SK-N-SH treated with all-trans-retinoic acid at 6 μM for 48 hours (cell line): ENCODE data around the gene NGDN.

Source experiments
- ATAC-seq: fragments of 200-7000 bp; cut with Tn5 transposase; 3 replicates; pipeline ENCODE4 v1.9.1; 2020; ENCODE audit warnings: mild to moderate bottlenecking, moderate library complexity
- ARNTL ChIP-seq: fragments of 450-650 bp; formaldehyde crosslinking; IDR thresholded peaks from 2 replicates; pipeline ENCODE4 v1.5.0; 2020; ENCODE audit warnings: low read depth, mild to moderate bottlenecking, moderate library complexity, borderline replicate concordance
- BACH2 ChIP-seq: fragments of 250-450 bp; sonication (Bioruptor Pico); IDR thresholded peaks from 2 replicates; pipeline ENCODE4 v1.9.0; 2021; ENCODE audit warnings: mild to moderate bottlenecking, borderline replicate concordance
- CREB5 ChIP-seq: fragments of 250-450 bp; sonication (Bioruptor Pico); IDR thresholded peaks from 2 replicates; pipeline ENCODE4 v1.5.1; 2020; ENCODE audit warnings: low read depth, mild to moderate bottlenecking, moderate library complexity
- CSDC2 ChIP-seq: fragments of 250-450 bp; sonication (Bioruptor Pico); IDR thresholded peaks from 2 replicates; pipeline ENCODE4 v1.5.0; 2020; ENCODE audit warnings: mild to moderate bottlenecking, moderate library complexity
- CSRNP3 ChIP-seq: fragments of 250-450 bp; sonication (Bioruptor Pico); IDR thresholded peaks from 2 replicates; pipeline ENCODE4 v1.5.1; 2021; ENCODE audit warnings: mild to moderate bottlenecking, moderate library complexity
- ESRRG ChIP-seq: fragments of 250-450 bp; sonication (Bioruptor Pico); IDR thresholded peaks from 2 replicates; pipeline ENCODE4 v1.6.1; 2021; ENCODE audit warnings: mild to moderate bottlenecking
- GLIS3 ChIP-seq: fragments of 250-450 bp; sonication (Bioruptor Pico); IDR thresholded peaks from 2 replicates; pipeline ENCODE4 v1.5.0; 2020; ENCODE audit warnings: mild to moderate bottlenecking, moderate library complexity
- ISL1 ChIP-seq: fragments of 250-450 bp; sonication (Bioruptor Pico); IDR thresholded peaks from 2 replicates; pipeline ENCODE4 v2.1.2; 2022; ENCODE audit warnings: mild to moderate bottlenecking, moderate library complexity
- OSR1 ChIP-seq: fragments of 250-450 bp; sonication (Bioruptor Pico); IDR thresholded peaks from 2 replicates; pipeline ENCODE4 v1.8.0; 2022; ENCODE audit warnings: moderate library complexity, mild to moderate bottlenecking, inconsistent platforms
- PPARA ChIP-seq: fragments of 250-450 bp; sonication (Bioruptor Pico); IDR thresholded peaks from 2 replicates; pipeline ENCODE4 v1.5.0; 2020; ENCODE audit warnings: mild to moderate bottlenecking, borderline replicate concordance
- RARB ChIP-seq: fragments of 250-450 bp; sonication (Bioruptor Pico); IDR thresholded peaks from 2 replicates; pipeline ENCODE4 v1.8.0; 2021; ENCODE audit warnings: mild to moderate bottlenecking, moderate library complexity
- SNAI2 ChIP-seq: fragments of 250-450 bp; sonication (Bioruptor Pico); IDR thresholded peaks from 2 replicates; pipeline ENCODE4 v1.5.0; 2020; ENCODE audit warnings: mild to moderate bottlenecking, moderate library complexity
- TCF4 ChIP-seq: fragments of 250-450 bp; sonication (Bioruptor Pico); IDR thresholded peaks from 2 replicates; pipeline ENCODE4 v1.8.0; 2021; ENCODE audit warnings: mild to moderate bottlenecking, moderate library complexity, borderline replicate concordance
- TOX ChIP-seq: fragments of 250-450 bp; sonication (Bioruptor Pico); IDR thresholded peaks from 2 replicates; pipeline ENCODE4 v1.8.0; 2021; ENCODE audit warnings: mild to moderate bottlenecking, moderate library complexity, borderline replicate concordance
- ZC3H10 ChIP-seq: fragments of 250-450 bp; sonication (Bioruptor Pico); IDR thresholded peaks from 2 replicates; pipeline ENCODE4 v1.5.1; 2021; ENCODE audit warnings: mild to moderate bottlenecking, moderate library complexity
- ZFP3 ChIP-seq: fragments of 250-450 bp; sonication (Bioruptor Pico); IDR thresholded peaks from 2 replicates; pipeline ENCODE4 v1.5.0; 2020; ENCODE audit warnings: mild to moderate bottlenecking, moderate library complexity
- ZFP30 ChIP-seq: fragments of 450-650 bp; formaldehyde crosslinking; IDR thresholded peaks from 2 replicates; pipeline ENCODE4 v1.5.0; 2022; ENCODE audit warnings: mild to moderate bottlenecking, moderate library complexity
- ZNF565 ChIP-seq: fragments of 450-650 bp; formaldehyde crosslinking; conservative IDR thresholded peaks from 2 replicates; pipeline ENCODE4 v1.5.0; 2020; ENCODE audit warnings: low read depth, mild to moderate bottlenecking, moderate library complexity
- ZNF70 ChIP-seq: fragments of 450-650 bp; formaldehyde crosslinking; IDR thresholded peaks from 2 replicates; pipeline ENCODE4 v1.5.0; 2020; ENCODE audit warnings: mild to moderate bottlenecking, moderate library complexity
- ZNF8 ChIP-seq: fragments of 450-650 bp; formaldehyde crosslinking; IDR thresholded peaks from 2 replicates; pipeline ENCODE4 v1.5.0; 2020; ENCODE audit warnings: mild to moderate bottlenecking, moderate library complexity
- TF ChIP-seq, protein P1 (sequence below): fragments of 250-450 bp; sonication (Bioruptor Pico); IDR thresholded peaks from 2 replicates; pipeline ENCODE4 v1.8.0; 2021; ENCODE audit warnings: low read depth, mild to moderate bottlenecking, moderate library complexity, borderline replicate concordance
- TF ChIP-seq, protein P2 (sequence below): fragments of 250-450 bp; sonication (Bioruptor Pico); IDR thresholded peaks from 2 replicates; pipeline ENCODE4 v1.8.0; 2020; ENCODE audit warnings: mild to moderate bottlenecking, moderate library complexity, borderline replicate concordance

Gene NGDN

GRCh38 chr14:23450379-23450778 is 19.1 kb upstream of the NGDN start:
- ATAC-seq: no peak
- no peak for TF ChIP-seq PPARA (CRISPR knock-in tag)
- TF ChIP-seq ARNTL (CRISPR knock-in tag): no peak
- no peak for TF ChIP-seq GLIS3 (CRISPR knock-in tag)
- TF ChIP-seq, protein P1, sequence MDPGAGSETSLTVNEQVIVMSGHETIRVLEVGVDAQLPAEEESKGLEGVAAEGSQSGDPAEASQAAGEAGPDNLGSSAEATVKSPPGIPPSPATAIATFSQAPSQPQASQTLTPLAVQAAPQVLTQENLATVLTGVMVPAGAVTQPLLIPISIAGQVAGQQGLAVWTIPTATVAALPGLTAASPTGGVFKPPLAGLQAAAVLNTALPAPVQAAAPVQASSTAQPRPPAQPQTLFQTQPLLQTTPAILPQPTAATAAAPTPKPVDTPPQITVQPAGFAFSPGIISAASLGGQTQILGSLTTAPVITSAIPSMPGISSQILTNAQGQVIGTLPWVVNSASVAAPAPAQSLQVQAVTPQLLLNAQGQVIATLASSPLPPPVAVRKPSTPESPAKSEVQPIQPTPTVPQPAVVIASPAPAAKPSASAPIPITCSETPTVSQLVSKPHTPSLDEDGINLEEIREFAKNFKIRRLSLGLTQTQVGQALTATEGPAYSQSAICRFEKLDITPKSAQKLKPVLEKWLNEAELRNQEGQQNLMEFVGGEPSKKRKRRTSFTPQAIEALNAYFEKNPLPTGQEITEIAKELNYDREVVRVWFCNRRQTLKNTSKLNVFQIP: no peak
- no peak for TF ChIP-seq ZNF70 (CRISPR knock-in tag)
- no peak for TF ChIP-seq BACH2
- TF ChIP-seq ZFP3 (CRISPR knock-in tag): no peak
- no peak for TF ChIP-seq ESRRG
- no peak for TF ChIP-seq TOX (CRISPR knock-in tag)
- no peak for TF ChIP-seq CREB5 (CRISPR knock-in tag)
- TF ChIP-seq ZNF8 (CRISPR knock-in tag): no peak
- no peak for TF ChIP-seq ZNF565 (CRISPR knock-in tag)
- no peak for TF ChIP-seq ZFP30 (CRISPR knock-in tag)
- no peak for TF ChIP-seq CSDC2
- no peak for TF ChIP-seq OSR1 (CRISPR knock-in tag)

DNA sequence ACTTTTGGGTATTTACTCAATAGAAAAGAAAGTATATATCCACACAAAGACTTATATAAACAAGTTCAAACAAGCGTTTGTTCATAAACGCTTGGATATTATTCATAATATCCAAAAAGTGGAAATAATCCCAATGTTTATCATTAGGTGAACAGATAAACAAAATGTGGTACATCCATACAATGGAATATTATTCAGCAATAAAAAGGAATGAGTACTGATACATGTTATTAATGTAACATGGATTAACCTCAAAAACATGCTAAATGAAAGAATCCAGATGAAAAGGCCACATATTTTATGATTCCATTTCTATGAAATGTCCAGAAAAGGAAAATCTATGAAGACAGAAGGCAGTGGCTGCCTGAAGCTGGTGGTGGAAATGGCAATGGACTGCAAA is 17.3 kb upstream of the NGDN start:
- peak; percentile 90 for TF ChIP-seq ZNF8 (CRISPR knock-in tag)
- no peak for TF ChIP-seq CREB5 (CRISPR knock-in tag)
- no peak for ATAC-seq

DNA sequence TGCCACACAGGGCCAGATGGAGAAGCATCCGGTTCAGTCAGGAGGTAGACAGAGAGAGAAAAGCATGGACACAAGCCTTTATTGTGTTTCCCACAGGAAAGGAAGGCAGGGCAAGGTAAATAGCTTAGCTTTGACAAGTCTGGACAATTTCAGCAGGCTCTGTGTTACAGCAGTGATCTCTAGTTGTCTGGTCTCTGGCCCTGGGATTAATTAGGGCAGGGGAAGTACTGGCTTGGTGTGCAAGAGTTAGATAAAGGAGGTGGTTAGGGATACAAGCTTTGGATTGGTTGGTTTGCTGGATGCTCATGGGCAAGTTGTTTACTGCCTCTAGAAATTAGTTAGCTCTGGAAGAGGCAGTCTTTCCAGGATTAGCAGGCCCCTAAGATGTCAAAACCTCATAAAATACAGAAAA is 15.1 kb upstream of the NGDN start:
- ATAC-seq: no peak; the same call in 2 of the 3 replicates
- TF ChIP-seq TOX (CRISPR knock-in tag): no peak
- no peak for TF ChIP-seq OSR1 (CRISPR knock-in tag)

- peak; percentile 51; the same call in 2 of the 3 replicates for ATAC-seq
Measured at GRCh38 chr14:23456883-23457586, 12.5 kb upstream of the NGDN start.

DNA sequence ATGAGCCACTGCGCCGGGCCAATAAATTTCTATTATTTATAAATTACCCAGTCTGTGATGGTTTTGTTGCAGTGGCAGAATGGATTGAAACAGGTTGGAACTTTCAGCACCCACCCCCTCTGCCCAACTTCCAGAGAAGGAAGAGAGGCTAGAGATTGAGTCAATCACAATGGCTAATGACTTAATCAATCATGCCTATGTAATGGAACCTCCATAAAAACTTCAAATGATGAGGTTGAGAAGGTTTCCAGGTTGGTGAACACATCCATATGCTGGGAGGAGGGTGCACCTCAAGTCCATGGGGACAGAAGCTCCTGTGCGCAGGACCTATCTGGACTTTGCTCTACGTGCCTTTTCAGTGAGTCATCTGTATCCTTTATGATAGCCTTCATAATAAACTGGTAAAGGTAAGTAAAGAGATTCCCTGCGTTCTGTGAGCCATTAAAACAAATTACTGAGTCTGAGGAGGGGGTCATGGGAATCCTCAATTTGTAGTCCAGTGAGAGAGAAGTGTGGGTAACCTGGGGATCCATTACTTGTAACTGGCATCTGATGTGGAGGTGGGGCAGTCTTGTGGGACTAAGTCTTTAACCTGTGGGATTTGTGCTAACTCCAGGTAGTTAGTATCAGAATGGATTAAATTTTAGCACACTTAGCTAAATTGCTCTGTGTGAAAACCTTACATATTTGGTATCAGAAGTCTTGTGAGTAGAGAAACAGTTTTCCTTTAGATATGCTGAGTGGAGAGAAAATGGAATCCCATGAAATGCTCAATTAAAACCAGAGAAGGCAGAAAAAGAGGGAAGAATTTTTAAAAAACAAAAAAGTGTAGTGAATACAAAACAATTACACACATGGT is 11.7 kb upstream of the NGDN start:
- no peak for ATAC-seq
- TF ChIP-seq SNAI2 (CRISPR knock-in tag) (no peak), ISL1 (no peak), ZNF70 (CRISPR knock-in tag) (no peak)
- TF ChIP-seq, all 23 proteins: peak for 0

GRCh38 chr14:23460960-23461359 is 8.5 kb upstream of the NGDN start:
- no peak for ATAC-seq
- TF ChIP-seq ISL1 (no peak), ZNF70 (CRISPR knock-in tag) (no peak), ZC3H10 (CRISPR knock-in tag) (no peak), TCF4 (CRISPR knock-in tag) (no peak), ESRRG (no peak), CREB5 (CRISPR knock-in tag) (no peak), TOX (CRISPR knock-in tag) (no peak), RARB (no peak), CSRNP3 (CRISPR knock-in tag) (no peak), ZNF8 (CRISPR knock-in tag) (no peak), PPARA (CRISPR knock-in tag) (no peak), GLIS3 (CRISPR knock-in tag) (no peak), ZFP30 (CRISPR knock-in tag) (no peak), SNAI2 (CRISPR knock-in tag) (no peak)
- TF ChIP-seq, protein P2, sequence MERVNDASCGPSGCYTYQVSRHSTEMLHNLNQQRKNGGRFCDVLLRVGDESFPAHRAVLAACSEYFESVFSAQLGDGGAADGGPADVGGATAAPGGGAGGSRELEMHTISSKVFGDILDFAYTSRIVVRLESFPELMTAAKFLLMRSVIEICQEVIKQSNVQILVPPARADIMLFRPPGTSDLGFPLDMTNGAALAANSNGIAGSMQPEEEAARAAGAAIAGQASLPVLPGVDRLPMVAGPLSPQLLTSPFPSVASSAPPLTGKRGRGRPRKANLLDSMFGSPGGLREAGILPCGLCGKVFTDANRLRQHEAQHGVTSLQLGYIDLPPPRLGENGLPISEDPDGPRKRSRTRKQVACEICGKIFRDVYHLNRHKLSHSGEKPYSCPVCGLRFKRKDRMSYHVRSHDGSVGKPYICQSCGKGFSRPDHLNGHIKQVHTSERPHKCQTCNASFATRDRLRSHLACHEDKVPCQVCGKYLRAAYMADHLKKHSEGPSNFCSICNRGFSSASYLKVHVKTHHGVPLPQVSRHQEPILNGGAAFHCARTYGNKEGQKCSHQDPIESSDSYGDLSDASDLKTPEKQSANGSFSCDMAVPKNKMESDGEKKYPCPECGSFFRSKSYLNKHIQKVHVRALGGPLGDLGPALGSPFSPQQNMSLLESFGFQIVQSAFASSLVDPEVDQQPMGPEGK (CRISPR knock-in tag): no peak
